Measurements from ENCODE around the gene ZBTB32.

ZBTB32 gene

DNA sequence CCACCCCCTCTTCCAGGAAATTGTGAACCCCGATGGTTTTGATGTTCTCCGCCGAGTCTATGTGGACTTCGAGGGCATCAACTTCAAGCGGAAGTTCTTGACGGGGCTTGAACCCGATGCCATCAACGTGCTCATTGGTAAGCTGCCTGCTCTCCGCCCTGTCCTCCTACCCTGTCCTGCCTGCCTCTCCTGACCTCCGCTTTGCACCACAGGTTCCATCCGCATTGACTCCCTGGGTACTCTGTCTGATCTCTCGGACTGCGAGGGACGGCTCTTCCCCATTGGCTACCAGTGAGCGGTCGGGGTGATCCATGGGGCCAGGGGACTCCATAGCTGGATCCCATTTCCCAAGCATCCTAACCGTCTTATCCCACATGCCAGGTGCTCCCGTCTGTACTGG is 26.0 kb downstream of the ZBTB32 start:
- intact Hi-C loops (cut with DNase I): no loop called here
- no peak for DNase-seq

GRCh38 chr19:35731353-35731752 is 27.0 kb downstream of the ZBTB32 start:
- intact Hi-C loops (cut with DNase I): no loop called here
- DNase-seq: no peak

DNA sequence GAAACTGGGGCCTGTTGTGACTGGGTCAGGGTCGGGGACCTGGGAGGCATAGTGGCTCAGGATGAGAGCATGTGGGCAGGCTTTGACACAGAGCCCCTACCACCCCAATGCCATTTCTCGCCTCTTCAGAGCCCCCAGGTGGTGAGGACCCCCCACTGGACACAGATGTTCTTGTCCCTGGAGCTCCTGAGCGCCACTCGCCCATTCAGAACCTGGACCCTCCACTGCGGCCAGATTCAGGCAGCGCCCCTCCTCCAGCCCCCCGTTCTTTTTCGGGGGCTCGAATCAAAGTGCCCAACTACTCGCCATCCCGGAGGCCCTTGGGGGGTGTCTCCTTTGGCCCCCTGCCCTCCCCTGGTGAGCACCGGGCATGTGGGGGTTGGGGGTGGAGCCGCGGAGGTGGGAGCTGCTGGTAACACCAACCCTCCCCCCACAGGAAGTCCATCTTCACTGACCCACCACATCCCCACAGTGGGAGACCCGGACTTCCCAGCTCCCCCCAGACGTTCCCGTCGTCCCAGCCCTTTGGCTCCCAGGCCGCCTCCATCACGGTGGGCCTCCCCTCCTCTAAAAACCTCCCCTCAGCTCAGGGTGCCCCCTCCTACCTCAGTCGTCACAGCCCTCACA is 27.5 kb downstream of the ZBTB32 start:
- no peak for DNase-seq
- intact Hi-C loops (cut with DNase I): no loop called here

DNA sequence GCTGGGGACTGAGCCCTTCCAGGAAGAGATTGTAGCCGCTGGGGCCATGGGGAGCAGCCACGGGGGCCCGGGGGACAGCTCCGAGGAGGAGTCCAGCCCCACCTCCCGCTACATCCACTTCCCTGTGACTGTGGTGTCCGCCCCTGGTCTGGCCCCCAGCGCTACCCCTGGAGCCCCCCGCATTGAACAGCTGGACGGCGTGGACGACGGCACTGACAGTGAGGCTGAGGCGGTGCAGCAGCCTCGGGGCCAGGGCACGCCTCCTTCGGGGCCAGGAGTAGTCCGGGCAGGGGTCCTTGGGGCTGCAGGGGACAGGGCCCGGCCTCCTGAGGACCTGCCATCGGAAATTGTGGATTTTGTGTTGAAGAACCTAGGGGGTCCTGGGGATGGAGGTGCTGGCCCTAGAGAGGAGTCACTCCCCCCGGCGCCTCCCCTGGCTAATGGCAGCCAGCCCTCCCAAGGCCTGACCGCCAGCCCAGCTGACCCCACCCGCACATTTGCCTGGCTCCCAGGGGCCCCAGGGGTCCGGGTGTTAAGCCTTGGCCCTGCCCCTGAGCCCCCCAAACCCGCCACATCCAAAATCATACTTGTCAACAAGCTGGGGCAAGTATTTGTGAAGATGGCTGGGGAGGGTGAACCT is 28.3 kb downstream of the ZBTB32 start:
- no peak for DNase-seq
- intact Hi-C loops (cut with DNase I): no loop called here

DNA sequence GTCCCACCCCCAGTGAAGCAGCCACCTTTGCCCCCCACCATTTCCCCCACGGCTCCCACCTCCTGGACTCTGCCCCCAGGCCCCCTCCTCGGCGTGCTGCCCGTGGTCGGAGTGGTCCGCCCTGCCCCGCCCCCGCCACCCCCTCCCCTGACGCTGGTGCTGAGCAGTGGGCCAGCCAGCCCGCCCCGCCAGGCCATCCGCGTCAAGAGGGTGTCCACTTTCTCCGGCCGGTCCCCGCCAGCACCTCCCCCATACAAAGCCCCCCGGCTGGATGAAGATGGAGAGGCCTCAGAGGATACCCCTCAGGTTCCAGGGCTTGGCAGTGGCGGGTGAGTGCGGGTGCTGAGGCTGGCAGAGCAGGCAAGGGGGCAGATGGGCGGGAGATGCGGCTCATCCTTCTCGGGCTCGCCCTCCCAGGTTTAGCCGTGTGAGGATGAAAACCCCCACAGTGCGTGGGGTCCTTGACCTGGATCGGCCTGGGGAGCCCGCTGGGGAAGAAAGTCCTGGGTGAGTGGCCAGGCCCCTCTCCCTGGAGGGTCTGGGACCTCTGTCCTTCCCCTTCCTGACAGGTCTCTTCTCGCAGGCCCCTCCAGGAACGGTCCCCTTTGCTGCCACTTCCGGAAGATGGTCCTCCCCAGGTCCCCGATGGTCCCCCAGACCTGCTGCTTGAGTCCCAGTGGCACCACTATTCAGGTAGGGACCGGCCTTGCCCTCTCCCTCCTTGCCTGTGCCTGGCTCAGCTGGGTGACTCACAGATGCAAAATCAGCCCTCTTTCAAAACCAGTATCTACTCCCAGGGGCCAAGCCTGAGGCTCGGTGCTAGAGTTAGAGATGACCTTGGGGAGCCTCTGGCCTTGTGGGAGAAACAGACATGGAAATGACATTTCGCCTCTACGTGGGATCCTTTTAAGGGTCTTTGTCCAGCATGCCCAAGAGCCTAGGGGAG is 29.1 kb downstream of the ZBTB32 start:
- intact Hi-C loops (cut with DNase I): no loop called here

GRCh38 chr19:35734273-35734672 is 29.9 kb downstream of the ZBTB32 start:
- no peak for DNase-seq
- intact Hi-C loops (cut with DNase I): no loop called here

More for the DNA sequence above, 29.1 kb downstream of the ZBTB32 start:
- DNase-seq: no peak

DNA sequence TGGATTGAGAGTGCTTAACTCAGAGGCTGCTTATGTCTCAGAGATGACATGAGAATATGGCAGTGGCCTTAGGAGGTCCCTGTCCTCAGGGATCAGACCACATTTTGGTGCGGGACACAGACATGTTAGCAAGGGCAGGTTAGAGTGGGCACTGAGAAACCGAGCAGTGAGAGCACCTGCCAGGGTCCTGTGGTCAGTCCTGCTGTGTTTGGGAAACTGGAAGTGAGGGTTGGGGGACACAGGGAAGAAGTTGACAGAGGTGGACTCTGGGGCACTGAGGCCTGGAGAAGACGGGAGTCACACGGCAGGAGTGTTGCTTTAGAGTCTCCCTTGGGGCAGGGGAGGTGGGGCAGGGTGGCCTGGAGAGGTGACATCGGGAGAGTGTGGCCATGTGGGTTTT is 30.5 kb downstream of the ZBTB32 start:
- intact Hi-C loops (cut with DNase I): no loop called here
- no peak for DNase-seq

- no peak for DNase-seq
- intact Hi-C loops (cut with DNase I): no loop called here
Measured at GRCh38 chr19:35736913-35737886, 32.8 kb downstream of the ZBTB32 start.

DNA sequence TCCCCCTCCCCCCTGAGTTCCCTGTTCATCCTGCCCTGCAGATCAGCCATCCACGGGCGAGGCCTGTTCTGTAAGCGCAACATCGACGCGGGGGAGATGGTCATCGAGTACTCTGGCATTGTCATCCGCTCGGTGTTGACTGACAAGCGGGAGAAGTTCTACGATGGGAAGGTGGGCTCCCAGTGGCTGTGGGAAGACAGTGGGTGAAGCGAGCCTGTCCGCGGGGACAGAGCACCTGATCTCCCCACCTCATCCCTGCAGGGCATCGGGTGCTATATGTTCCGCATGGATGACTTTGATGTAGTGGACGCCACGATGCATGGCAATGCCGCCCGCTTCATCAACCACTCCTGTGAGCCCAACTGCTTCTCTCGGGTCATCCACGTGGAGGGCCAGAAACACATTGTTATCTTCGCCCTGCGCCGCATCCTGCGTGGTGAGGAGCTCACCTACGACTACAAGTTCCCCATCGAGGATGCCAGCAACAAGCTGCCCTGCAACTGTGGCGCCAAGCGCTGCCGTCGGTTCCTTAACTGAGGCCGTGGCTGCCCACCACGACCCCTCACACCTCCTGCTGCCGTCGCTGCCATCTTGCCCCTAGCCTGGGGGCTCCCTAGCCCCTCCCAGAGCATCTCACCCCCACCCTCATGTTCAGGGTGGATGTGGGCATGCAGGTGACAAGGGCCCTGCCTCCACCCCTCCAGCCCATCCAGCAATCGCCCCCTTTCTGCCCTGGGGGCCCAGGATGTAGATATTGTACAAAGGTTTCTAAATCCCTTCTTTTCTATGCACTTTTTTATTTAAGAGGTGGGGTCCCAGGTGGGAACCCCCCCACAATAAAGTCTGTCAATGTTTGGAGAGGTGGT is 33.9 kb downstream of the ZBTB32 start:
- intact Hi-C loops (cut with DNase I): no loop called here
- DNase-seq: no peak

DNA sequence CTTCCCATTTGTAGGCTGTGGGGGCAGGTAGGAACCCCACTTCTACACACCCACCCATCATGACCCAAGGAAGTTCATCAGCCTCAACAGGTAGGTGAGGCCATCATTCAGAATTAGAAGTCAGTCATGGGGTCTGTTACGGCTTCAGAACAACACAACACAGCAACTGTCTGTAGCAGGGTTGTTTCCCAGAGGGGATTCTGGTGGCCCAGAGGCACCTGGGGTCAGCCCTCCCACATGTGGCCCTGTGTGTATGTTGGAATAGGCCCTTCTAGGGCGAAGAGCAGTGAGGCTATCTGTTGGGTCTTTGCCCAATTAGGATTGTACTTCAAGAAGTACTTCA is 34.5 kb downstream of the ZBTB32 start:
- intact Hi-C loops (cut with DNase I): no loop called here
- DNase-seq: no peak

DNA sequence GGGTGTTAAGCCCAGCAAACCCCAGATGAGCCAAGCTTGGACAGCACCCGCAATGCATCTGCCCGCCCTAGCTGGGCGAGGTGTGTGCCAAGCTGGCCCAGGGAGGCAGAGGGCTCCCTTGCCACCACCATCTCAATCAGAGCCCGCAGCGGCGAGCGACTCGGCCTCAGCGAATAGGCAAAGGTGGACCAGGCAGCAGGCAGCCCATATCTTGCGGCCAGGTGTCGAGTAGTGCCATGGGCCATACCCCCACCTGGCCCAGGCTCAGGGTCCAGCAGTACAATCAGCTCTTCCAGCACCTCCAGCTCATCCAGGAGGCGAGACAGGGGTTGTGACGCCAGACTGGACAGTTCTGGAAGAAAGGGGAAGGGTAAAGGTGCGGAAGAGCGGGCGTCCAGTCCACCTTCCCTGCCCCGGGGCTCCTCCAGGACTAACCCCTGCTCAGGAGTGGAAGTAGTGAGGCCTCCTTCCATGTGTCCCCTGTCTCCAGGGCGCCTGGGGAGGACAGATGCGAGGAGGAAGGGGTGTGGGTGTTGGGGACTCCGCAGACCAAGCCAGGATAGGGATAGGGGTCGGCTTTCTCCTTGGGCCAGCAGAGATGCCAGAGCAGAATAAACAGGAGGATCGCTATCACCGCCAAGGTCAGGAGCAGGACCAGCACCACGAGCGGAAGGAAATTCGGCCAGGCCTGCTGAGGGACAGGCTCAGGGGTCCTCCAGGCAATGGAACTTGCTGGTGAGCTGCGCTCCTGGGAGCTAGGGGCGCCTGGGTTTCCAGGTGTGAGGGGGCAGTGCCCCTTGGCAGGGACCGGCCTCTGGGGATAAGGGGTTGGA is 35.1 kb downstream of the ZBTB32 start:
- intact Hi-C loops (cut with DNase I): loop anchor here (10.0 kb wide), 1 partner anchor 195 kb away; the partner anchor contains the start of gene LRFN3
- DNase-seq: peak in 1 of 42 donors; percentile 29

DNA sequence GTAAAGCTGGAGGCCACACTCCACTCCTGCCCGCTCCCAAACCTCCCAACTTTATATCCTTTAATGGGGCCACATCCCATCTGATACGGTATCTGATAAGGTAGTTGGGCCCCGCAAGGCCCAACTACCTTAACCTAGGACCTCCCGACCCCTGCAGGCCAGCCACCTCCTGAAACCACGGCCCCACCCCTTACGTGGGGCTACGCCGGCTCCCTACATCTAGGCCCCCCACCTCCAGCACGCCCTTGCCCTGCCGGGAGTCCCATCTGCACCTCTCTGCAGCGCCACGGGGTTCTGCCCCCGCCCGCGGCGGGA is 35.7 kb downstream of the ZBTB32 start:
- intact Hi-C loops (cut with DNase I): loop anchor here (10.0 kb wide), 1 partner anchor 195 kb away; the partner anchor contains the start of gene LRFN3
- DNase-seq: no peak

DNA sequence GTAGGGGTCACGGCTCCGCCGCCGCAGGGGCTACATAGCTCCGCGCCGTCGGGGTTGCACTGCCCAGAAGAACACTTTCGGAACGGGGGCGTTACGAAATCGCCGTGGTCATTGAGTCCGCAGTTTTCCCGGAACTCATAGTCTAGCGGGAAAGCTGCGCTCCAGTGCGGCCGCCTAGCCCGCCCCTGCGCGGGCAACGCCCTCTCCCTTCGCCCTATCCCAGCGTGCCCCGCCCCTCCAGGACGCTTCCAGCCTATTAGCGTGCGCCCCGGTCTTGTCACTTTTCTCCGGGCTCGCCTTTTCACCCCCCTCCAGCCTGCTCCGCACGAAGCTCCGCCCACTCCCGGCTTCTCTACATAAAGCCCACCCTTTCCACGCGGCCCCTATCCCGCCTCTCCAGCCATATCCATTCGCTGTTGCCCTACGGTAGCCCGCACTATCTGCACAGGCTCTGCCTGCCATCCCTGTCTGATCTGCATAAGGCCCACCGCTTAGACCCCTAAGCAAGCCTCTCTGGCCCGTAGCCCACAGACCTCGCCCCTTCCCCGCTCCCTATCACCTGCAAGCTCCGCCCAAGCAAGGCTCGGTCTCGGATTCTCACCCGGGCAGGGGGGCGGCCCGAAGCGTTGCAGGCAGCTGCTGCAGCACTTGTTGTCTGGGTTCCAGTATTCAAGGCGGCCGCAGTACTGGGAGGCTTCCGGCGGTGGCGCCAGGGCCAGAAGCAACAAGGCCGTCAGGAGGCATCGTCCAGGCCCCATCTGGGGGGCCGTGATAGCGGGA is 36.3 kb downstream of the ZBTB32 start:
- intact Hi-C loops (cut with DNase I): loop anchor here (10.0 kb wide), 1 partner anchor 194 kb away; the partner anchor contains the start of gene LRFN3
- peak; percentile 97 to 100 (median 99) for DNase-seq

DNA sequence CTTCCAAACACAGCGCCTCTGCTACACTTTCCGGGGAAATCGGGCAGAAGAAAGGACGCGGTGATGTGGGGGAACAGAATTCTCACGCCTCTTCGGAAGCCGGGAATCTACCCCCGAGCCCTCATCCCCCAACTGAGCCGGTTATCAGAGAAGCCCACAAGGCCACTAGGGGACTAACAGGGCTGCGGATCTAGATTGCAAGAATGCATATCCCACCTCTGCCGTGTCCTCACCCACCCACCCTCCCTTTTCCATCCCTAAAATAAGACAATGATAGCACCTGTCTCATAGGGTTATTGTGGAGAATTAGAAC is 36.8 kb downstream of the ZBTB32 start:
- no peak for DNase-seq
- intact Hi-C loops (cut with DNase I): loop anchor here (10.0 kb wide), 1 partner anchor 194 kb away; the partner anchor contains the start of gene LRFN3

GRCh38 chr19:35742121-35742724 is 37.9 kb downstream of the ZBTB32 start, which contains the start of gene IGFLR1:
Gene IGFLR1 (minus strand): TSS chr19:35742452. CDS start chr19:35741180, 1,272 bp downstream.
- DNase-seq: peak in 15 of 42 donors; percentile 15 to 65 (median 36)
- intact Hi-C loops (cut with DNase I): loop anchor here (10.0 kb wide), 1 partner anchor 193 kb away; the partner anchor contains the start of gene LRFN3
